ENCODE data around the gene SLC23A2.

DNA sequence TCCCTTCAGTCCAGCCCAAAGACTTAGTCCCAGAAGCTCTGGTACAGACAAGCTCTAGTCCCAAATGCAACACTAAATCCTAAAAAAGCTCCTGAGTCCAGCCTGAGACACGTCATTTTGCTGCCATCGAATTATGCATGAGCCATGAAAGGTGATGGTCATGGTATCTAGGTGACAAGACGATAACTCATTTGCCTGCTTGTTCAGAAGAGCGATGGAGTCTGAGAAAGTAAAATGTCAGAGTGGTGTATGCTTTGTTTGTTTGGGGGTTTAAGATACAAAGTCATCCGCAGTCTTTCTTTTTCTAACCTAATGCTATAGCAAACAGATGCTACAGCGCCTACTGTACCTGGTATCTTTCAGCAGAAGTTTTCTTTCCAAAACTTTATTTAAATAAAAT, 54.7 kb downstream of the SLC23A2 start:
- TF ChIP-seq POLR2AphosphoS5 (IDR thresholded peaks at IDR 0.05) (no peak), EP300 (IDR thresholded peaks at IDR 0.05) (no peak), POLR2A (IDR thresholded peaks at IDR 0.05) (no peak)
- TF ChIP-seq, protein P1, sequence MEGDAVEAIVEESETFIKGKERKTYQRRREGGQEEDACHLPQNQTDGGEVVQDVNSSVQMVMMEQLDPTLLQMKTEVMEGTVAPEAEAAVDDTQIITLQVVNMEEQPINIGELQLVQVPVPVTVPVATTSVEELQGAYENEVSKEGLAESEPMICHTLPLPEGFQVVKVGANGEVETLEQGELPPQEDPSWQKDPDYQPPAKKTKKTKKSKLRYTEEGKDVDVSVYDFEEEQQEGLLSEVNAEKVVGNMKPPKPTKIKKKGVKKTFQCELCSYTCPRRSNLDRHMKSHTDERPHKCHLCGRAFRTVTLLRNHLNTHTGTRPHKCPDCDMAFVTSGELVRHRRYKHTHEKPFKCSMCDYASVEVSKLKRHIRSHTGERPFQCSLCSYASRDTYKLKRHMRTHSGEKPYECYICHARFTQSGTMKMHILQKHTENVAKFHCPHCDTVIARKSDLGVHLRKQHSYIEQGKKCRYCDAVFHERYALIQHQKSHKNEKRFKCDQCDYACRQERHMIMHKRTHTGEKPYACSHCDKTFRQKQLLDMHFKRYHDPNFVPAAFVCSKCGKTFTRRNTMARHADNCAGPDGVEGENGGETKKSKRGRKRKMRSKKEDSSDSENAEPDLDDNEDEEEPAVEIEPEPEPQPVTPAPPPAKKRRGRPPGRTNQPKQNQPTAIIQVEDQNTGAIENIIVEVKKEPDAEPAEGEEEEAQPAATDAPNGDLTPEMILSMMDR (IDR thresholded peaks at IDR 0.05), result no peak

All from stomach (tissue), 4 donors.